Measurements from ENCODE around the gene CRYM.
A peak's percentile ranks its signal among the peaks of the same experiment; 100 is the strongest.

Gene CRYM

GRCh38 chr16:21242756-21243155 lies 35.3 kb downstream of the CRYM start:
- DNase-seq, result no peak

GRCh38 chr16:21239646-21240045 lies 38.4 kb downstream of the CRYM start:
- peak; percentile 56 for DNase-seq

GRCh38 chr16:21236831-21237230 lies 41.3 kb downstream of the CRYM start:
- DNase-seq, result no peak

DNA sequence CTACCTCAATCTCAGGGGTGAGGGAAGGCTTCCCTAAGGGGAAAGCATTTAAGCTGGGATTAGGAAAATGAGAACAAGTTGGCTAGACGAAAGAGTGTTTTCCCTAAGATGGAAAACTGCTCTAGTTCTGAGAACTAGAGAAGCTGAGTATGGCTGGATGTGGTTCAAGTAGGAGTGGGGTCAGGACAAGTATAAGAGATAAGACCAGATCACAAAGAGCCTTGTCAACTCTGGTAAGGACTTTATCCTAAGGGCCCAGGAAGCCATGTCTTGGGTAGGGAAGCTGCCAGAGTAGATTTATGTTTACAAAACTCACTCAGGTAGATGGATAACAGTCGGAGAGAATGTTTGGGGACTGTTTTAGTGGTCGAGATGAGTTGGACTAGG lies 42.9 kb downstream of the CRYM start:
- no peak for DNase-seq

GRCh38 chr16:21233521-21234150 lies 44.5 kb downstream of the CRYM start, which contains the start of gene ANKS4B:
TSS of gene ANKS4B (plus strand) at chr16:21233699. CDS start at chr16:21233738, 39 bp downstream.
- no peak for DNase-seq

DNA sequence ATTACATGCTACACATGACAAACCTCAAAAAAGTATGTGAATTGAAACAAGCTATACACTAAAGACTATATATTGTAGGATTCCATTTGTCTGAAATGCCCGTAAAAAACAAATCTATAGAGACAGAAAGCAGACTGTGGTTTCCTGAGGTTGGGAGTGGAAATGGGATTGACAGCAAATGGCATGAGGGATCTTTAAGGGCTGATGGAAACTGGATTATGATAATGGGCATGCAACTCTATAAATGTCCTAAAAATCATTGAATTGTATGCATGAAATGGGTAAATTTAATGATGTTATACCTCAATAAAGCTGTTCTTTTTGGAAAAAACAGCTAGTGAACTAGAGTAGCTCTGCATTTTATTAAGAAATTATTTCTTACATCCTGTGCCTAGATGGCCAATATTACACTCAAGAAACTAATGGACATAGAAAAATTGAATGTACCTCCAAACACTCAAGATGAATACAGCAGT lies 45.0 kb downstream of the CRYM start:
- DNase-seq, result no peak

- DNase-seq, result peak; percentile 21
Measured at GRCh38 chr16:21228361-21228872, 49.7 kb downstream of the CRYM start.

- peak; percentile 18 for DNase-seq
Measured at GRCh38 chr16:21227866-21228265, 50.2 kb downstream of the CRYM start.

DNA sequence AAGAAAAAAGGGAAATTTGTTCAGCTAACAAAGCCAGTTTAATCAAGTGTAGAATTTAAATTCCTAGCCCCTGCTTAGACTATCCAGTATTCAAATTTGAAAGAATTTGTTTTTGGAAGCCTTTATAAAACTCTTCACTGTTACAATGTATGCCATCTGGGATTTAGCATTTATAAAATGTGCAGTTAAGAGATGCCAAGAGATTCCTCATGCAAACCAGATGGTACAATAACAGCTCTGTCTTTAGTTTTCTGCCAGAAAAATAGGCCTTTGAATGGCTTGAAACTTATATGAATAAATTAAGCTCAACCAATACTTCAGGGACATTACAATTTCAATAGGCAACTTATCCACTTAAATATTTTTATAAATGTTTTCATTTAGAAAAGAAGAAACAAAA lies 51.3 kb downstream of the CRYM start:
- no peak for DNase-seq

DNA sequence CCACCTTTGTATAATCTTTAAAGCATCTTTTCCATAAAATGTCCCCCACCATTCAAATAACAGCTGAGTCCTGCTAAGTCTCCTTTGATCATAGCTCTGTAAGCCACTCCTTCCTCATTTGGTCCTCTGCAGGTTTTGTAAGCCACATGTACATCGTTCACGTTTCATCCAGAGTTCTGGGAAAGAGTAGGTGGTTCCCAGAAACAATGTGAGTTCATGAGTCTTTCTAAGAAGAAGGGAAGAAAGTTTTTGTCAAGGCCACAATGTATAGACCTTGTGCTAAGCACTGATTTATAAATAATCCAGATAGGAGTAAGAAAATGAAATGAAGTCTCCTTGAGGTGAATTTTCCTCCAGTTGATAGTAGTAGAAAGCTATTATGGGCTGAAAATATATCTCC lies 53.3 kb downstream of the CRYM start:
- no peak for DNase-seq

DNA sequence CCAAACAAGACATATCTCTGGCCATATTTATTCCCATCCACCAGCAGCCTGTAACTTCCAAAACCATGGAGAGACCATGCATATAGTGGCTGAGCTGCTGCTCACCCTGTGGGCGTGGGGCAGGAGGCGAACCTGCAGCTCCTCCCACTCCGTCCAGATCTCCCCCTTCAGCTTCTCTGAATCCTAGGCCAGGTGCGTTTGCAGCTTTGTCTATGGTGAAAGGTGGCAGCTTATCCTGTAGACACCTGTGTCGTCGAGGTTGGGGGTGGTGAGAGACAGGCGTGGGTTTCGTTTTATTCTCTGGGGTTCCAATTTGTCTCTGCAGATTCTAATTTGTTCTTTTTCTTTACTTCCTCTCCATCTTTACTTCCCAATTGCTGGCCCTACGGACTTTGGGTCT lies 54.3 kb downstream of the CRYM start:
- DNase-seq, result no peak

DNA sequence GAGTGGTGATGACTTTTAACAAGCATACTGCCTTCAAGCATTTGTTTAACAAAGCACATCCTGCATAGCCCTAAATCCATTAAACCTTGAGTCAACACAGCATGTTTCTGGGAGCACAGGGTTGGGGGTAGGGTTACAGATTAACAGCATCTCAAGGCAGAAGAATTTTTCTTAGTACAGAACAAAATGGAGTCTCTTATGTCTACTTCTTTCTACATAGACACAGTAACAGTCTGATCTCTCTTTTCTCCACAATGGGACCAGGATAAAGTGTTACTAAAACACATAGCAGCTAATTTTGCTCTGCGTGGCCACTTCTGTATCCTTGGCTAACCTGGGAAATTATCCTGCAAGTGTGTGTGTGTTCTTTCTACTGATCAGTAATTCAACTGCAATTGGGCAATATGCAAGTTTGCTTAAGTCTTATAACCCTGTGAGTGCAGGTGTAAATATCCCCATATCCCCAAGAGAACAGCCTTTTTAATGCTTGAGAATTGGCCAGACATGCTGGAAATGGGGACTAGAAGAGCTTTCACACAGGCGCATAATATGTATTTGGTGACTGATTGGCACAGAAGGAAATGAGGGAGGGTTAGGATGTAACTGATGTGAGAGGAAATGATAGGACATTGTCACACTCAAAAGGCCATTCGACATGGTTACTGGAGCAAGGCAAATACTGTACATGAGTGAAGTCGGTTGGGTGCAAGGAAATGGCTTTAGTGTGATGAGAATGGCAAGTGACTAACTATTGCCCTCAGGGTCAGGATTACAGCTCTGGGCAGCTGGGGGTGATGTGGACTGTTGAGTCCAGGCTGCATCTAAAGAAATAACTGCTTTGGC lies 55.4 kb downstream of the CRYM start:
- DNase-seq, result no peak

- DNase-seq, result no peak
Measured at GRCh38 chr16:21219551-21219950, 58.5 kb downstream of the CRYM start.

DNA sequence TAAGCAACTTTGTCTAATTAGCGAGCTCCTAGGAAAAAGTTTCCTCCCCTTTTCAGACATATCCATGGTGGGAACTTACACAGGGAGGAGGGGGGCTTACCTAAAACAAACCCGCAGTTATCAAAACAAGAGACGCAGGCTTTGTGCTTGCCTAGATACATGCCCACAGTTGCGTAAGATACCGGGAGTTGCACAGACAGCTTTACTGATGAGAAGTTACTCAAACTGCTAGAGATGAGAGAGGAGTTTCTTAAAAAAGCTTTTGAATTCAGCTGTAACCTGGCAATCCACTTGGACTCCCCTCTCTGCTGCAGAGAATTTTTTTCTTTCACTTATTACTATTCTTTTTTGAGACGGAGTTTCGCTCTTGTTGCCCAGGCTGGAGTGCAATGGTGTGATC lies 59.9 kb downstream of the CRYM start:
- DNase-seq, result peak; percentile 53

DNA sequence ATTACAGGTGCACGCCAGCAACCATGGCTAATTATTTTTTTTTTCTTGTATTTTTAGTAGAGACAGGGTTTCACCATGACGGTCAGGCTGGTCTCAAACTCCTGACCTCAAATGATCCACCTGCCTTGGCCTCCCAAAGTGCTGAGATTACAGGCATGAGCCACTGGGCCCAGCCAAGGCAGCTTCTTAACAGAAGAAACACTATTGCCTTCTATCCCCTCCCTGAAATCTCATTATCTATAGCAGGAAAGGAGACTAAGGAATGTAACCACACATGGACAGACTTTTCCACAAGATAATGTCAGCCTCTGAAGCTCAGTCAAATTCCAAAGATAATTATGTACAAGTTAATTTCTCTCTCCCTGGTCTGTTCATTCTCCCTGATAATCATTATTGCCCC lies 61.0 kb downstream of the CRYM start:
- DNase-seq, result no peak

DNA sequence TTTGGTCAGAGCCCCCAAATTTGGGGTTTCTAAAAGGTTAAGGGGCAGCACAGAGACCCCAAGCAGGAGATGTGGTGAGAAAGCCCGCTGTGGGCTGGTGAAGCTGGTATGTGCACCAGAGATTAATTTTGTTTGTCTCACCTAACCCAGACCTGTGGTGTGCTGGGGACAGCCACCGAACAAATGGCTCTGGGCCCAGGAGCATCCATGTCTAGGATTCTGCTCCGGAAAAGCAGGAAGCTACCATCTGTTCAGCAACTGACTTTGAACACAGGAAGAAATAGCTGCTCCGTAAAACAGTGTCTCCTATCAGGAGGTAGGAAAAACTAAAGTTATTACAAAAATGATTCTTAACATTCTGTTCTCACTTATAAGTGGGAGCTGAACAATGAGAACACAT lies 64.0 kb downstream of the CRYM start:
- DNase-seq, result no peak

DNA sequence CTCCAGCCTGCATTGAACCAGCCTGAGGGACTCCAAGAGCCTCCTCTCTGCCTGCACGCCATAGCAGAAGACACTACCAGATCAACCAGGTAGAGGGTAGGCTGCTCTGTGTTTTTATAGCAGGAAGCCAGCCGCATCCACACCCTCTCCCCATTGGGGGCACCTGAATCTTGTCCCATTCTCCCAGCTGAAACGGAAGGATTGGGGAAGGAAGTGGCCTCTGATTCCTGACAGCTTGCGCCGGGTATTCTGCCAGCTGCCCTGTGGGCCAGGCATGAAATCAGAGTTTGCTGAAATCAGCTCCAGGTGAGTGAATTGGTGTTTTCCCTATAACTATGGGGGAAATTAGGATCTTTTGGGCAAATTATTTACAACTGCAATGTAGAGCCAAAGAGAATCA lies 66.6 kb downstream of the CRYM start, which contains the start of gene ZP2:
ZP2 (minus strand) TSS at position 89 of the 400 bp plus-strand sequence; CDS start at position 62, 27 bp downstream.
- DNase-seq, result no peak

All from hematopoietic multipotent progenitor cell treated with erythropoietin and hydrocortisone succinate and interleukin-3 and kit ligand, for 4 days (in vitro differentiated cells).